GM21619 (cell line): ENCODE measurements around the gene GPSM3.

ENCODE experiments used
- ATAC-seq: cut with Tn5 transposase; IDR thresholded peaks from one replicate; pipeline ENCODE4 v1.9.1; 2021; ENCODE audit not compliant: unreplicated experiment

Gene GPSM3

GRCh38 chr6:32175711-32176475, 16.6 kb downstream of the GPSM3 start, which contains the start of gene AGPAT1:
Gene AGPAT1, minus strand, starts transcription at chr6:32176084. Its CDS starts 4,588 bp downstream, at chr6:32171496.
- ATAC-seq = peak; percentile 40

- no peak for ATAC-seq
Measured at GRCh38 chr6:32175322-32175710, 17.1 kb downstream of the GPSM3 start.

DNA sequence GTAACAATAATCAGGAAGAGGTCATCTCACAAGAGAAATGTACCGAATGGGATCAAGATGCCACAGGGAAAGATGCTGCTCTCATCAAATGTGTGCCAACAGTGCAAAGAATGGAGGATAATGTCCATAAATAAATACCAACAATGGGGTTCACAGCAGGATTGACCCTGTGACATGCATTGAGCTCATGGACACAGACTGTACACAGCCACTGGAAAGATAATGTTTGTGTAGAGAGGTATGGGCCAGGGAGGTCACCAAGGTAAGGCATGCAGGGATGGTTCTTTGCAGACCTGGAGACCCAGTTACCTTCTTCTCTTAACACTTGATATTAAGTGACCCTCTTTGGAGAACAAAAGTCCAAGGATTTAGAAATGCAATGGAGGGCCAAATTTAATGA, 18.0 kb downstream of the GPSM3 start:
- no peak for ATAC-seq

- no peak for ATAC-seq
Measured at GRCh38 chr6:32173051-32173727, 19.3 kb downstream of the GPSM3 start.

- ATAC-seq = no peak
Measured at GRCh38 chr6:32171234-32171633, 21.2 kb downstream of the GPSM3 start.

DNA sequence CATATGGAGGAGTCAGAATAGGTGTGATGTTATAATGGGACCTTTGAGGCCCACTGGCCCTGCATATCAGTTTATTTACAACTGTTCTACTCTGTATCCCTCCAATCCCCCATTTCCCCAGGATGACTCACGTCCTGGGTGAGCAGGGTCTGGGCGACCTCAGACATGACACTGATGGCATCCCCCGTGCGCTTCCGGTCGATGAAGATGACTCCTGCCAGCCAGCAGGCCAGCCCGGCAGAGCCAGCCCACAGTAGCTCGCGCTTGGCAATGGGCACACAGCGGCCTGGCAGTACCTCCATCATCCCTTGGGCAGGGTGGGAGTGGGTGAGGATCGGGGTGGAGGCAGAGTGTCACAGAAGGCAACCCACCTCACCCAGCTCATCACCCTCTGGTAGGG, 22.1 kb downstream of the GPSM3 start:
- no peak for ATAC-seq

DNA sequence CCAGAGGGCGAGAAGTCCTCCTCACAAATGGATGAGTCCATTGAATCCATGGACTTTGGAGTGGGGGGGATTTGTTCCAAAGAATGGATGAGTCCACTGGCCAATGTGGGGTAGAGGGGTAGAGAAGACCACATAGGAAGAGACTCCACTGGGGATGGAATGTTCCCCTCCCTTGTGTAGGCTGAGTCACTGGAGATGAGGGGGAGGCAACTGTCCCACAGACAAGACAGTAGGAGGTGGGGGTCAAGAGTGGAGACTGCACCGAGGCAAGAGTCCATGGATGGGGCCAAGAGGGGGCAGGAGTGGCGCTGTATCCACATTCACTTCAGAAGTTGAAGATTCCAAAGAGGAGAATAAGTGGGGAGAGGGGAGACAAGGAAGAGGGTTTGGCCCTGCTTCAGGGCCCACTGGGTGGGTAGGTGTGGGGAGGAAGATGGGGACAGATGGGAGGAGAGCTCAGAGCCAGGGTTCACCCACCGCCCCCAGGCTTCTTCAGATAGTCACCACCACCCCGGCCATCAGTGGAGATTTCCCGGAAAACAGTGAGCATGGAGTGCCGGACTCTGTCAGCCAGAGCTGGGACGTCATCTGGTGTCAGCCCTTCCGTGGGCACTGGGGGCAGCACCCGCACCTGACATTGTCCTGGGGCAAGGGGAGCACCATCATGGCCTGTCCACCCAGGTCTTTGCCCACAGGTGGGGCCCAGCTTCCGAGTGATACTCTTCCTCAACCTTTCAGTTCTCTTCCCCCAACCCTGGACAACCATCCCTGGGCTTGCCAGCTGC, 23.4 kb downstream of the GPSM3 start:
- no peak for ATAC-seq

DNA sequence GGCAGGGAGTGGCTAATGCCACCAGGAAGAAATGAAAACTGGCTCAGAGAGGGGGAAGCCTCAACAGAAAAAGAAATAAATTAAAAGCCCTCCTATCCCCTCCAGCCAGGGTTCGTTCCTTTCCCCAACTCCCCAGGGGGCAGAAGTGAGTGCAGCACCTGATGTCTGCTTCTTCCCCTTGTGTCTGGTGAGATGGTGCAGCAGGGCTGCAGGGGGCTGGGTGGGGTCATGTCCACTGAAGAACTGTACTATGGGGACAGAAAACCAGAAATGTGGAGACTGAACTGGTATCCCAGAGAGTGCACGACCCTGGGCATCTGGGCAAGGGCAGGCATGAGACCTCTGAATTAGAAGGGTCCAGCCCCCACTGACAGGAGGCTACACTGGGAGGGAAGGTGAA, 24.1 kb downstream of the GPSM3 start:
- ATAC-seq = no peak

DNA sequence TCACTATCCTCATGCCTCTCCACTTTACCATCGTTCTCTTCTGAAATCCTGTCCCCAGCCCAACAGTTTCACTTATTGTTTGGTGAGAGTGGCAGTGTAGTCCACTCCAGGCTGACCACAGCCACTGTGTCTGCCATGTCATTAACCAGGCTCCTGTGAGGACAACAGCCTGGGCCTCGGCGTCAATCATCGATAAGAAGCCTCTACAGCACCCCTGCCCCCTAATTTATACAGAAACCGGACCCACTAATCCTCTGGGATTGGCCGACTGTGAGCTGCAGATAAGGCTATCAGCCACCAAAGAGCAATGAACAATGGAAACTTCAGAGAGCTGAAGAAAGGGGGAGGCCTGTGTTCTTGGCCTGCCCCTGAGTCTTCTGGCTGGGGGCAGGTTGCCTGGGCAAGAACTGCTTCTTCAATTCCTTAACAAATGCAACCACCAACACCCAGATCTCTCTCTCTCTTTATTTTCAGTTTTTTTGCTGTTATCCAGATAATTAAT, 24.6 kb downstream of the GPSM3 start:
- ATAC-seq = no peak

DNA sequence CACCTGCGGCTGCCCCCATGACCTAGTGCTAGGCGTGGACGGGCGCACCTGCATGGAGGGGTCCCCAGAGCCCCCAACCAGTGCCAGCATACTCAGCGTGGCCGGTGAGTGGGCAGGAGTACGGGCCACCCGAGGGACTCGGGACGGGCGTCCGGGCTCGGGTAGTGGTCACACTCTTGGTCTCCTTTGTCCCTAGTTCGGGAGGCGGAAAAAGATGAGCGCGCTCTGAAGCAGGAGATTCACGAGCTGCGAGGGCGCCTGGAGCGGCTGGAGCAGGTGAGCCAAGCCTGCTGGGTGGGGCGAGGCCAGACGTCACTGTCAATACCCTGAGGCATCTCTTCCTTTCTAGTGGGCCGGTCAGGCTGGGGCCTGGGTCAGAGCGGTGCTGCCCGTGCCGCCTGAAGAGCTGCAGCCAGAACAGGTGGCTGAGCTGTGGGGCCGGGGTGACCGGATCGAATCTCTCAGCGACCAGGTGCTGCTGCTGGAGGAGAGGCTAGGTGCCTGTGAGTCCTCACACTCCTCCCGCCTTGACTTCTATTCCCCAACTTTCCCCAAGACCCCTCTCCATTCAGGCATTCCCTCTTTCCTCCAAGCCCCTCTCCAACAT, 25.2 kb downstream of the GPSM3 start:
- ATAC-seq = no peak

- ATAC-seq = no peak
Measured at GRCh38 chr6:32166411-32167061, 25.9 kb downstream of the GPSM3 start.

GRCh38 chr6:32164295-32164694, 28.1 kb downstream of the GPSM3 start, which contains the start of gene EGFL8:
Gene EGFL8, plus strand, starts transcription at chr6:32164595. Its CDS starts 1,571 bp downstream, at chr6:32166166.
- ATAC-seq = no peak

- ATAC-seq = no peak
Measured at GRCh38 chr6:32163559-32164258, 28.7 kb downstream of the GPSM3 start.

- no peak for ATAC-seq
Measured at GRCh38 chr6:32158052-32158451, 34.4 kb downstream of the GPSM3 start.

- no peak for ATAC-seq
Measured at GRCh38 chr6:32156891-32157290, 35.6 kb downstream of the GPSM3 start.

GRCh38 chr6:32154514-32155161, 37.8 kb downstream of the GPSM3 start:
- no peak for ATAC-seq

- no peak for ATAC-seq
Measured at GRCh38 chr6:32153564-32154513, 38.6 kb downstream of the GPSM3 start, which contains the start of gene PPT2. Gene PPT2, plus strand, starts transcription at chr6:32154141. Its CDS starts 454 bp downstream, at chr6:32154595.
